Psoas muscle (tissue), 8 donors: Measurements from ENCODE around the gene BRD3OS. TPM values are rescaled to one million over a fixed set of nuclear protein-coding genes. Genes with fewer than 3 reads are reported as not detected.

Source experiments
- ATAC-seq, 4 donors: fragments of 200-7000 bp; cut with Tn5 transposase; one replicate each; pipeline ENCODE4 v1.9.1; 2020; ENCODE audit warnings: moderate library complexity in 3 of 4, mild to moderate bottlenecking in 2 of 4
- DNase-seq, 2 donors: peaks; one replicate each; pipeline ENCODE4 v3.0.0-alpha.2; 2020
- H3K27ac ChIP-seq: fragments of 200-600 bp; one replicate; pipeline ENCODE4 v1.8.0; 2022
- H3K27me3 ChIP-seq, 3 donors: fragments of 200-600 bp in 1 of 3; one replicate each; pipeline versions ENCODE4 v1.6.1 to v1.8.0; 2013 to 2022; ENCODE audit warnings: low read length in 2 of 3, mild to moderate bottlenecking in 2 of 3, moderate library complexity in 1 of 3; ENCODE audit not compliant: insufficient read depth in 3 of 3
- H3K36me3 ChIP-seq, 2 donors: fragments of 200-600 bp in 1 of 2; one replicate each; pipeline versions ENCODE4 v1.6.1 to v1.8.0; 2013 to 2022; ENCODE audit warnings: low read depth in 1 of 2, mild to moderate bottlenecking in 1 of 2, moderate library complexity in 1 of 2; ENCODE audit not compliant: insufficient read depth in 1 of 2
- H3K4me1 ChIP-seq: fragments of 200-600 bp; one replicate; pipeline ENCODE4 v1.8.0; 2022
- H3K4me3 ChIP-seq: fragments of 200-600 bp; one replicate; pipeline ENCODE4 v1.8.0; 2022; ENCODE audit warnings: mild to moderate bottlenecking
- H3K9me3 ChIP-seq: fragments of 200-600 bp; one replicate; pipeline ENCODE4 v1.8.0; 2022
- CTCF ChIP-seq: fragments of 200-600 bp; IDR thresholded peaks from one replicate; pipeline ENCODE4 v1.8.0; 2022; ENCODE audit warnings: antibody characterized with exemption
- WGBS, 3 donors: extraction: QIAGEN DNeasy Blood & Tissue Kit; methylation state at CpG; one replicate each; pipeline versions ENCODE4 v1.1.6 to v1.1.7; 2013; 5-methylcytosine and 5-hydroxymethylcytosine counted together
- intact Hi-C, 2 donors: fragments of 100-400 bp; cut with DNase I; formaldehyde crosslinking; loops; one replicate each; pipeline versions ENCODE4 v1.11.0 to v1.14.2; 2022
- polyA plus RNA-seq, 3 donors: library from polyadenylated mRNA; stranded (reverse); fragments of 200-250 nt; gene quantifications; one replicate each; pipeline ENCODE4 v1.2.3, GENCODE V29; 2013
- total RNA-seq, 4 donors: library from RNA; stranded (reverse); fragmentation: NEBNext Ultra II Directional in 2 of 4; extraction: Animal tissue kit (Norgen Biotek cat#: 25700) in 2 of 4; gene quantifications; one replicate each; pipeline versions ENCODE4 v1.2.1 to v1.2.4, GENCODE V29; 2021 to 2023
- donor health status: healthy with polysubstance abuse.
- donor health status: DM: no; HTN: no; CAD: no; lungs with moderate emphysema.
- donor health status: Bipolar disorder and iron deficiency.
- donor health status: healthy.
- donor health status: DM: yes; HTN: yes; CAD: no.
- donor health status: DM: no; HTN: no; CAD: no.
- donor health status: DM: no; HTN: no; CAD: no.
- donor health status: DM: yes; HTN: yes; CAD: no.

Gene BRD3OS
- total and polyA plus RNA-seq, 7 donors = 1.2 to 8.7 (median 4.1) TPM

DNA sequence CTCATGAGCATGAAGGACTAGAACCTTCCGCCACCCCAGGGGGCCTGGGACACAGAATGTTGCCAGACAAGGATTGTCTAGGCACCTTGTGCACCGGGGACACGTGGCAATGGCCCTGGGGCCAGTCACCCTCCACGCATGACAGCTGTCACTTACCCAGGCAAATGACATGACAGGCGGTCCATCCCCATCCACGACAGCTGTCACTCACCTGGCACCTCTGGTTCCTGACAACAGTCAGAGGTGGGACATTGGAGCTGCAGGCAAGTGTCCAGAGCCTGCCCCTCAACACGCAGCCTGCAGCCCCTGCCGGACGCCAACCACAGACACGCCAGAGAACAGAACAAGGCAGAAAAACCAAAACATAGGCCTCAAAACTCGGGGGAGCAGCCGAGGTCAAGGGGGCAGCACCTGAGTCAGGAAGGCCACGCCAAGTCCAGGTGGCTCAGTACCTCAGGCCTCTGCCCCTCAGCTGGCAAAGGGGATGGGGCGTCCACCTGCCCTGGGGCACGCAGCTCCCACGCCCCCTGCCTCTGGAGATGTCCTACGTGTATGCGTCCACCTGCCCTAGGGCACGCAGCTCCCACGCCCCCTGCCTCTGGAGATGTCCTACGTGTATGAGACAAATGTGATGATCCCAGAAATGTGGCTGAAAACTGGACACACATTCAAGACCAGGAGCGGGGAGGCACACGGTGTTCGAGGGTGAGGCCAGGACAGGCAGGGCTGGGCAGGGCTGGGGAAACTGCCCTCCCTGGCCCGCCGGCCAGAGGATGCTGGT lies 47.7 kb upstream of the BRD3OS start:
- Histone ChIP-seq H3K27me3 (peaks cover 0 to 46% (median 2%) of the 10 kb centered on the region in 3 donors), H3K27ac (no peak overlapping the region), H3K4me3 (no peak overlapping the region), H3K4me1 (peaks cover 7% of the 10 kb centered on the region), H3K9me3 (no peaks in the 10 kb centered on the region), H3K36me3 (no peaks in the 10 kb centered on the region)
- DNase-seq = peak in 1 of 2 donors; percentile 41
- no peak for ATAC-seq
- intact Hi-C loops = no loop called here
- 91 to 97% (median 94%) methylated on average over 25 to 26 of the region's 26 CpGs for WGBS, 3 donors
- no peak for TF ChIP-seq CTCF

- Histone ChIP-seq H3K4me1 (peaks cover 7% of the 10 kb centered on the region), H3K9me3 (no peaks in the 10 kb centered on the region), H3K36me3 (no peaks in the 10 kb centered on the region), H3K27ac (no peak overlapping the region), H3K4me3 (no peak overlapping the region), H3K27me3 (peaks cover 0 to 46% (median 2%) of the 10 kb centered on the region in 3 donors)
- DNase-seq (peak in 1 of 2 donors; percentile 2), ATAC-seq (no peak)
- TF ChIP-seq CTCF = no peak
- WGBS, 3 donors = 83 to 91% (median 83%) methylated on average over 13 of the region's 13 CpGs
- intact Hi-C loops = no loop called here
These were observed 46.9 kb upstream of the BRD3OS start for GRCh38 chr9:133978226-133978898.

GRCh38 chr9:133978899-133979272 lies 46.4 kb upstream of the BRD3OS start:
- intact Hi-C loops = no loop called here
- Histone ChIP-seq H3K27ac (no peak overlapping the region), H3K9me3 (no peaks in the 10 kb centered on the region), H3K4me3 (peak overlapping the region; percentile 28), H3K27me3 (peaks cover 0 to 46% (median 2%) of the 10 kb centered on the region in 3 donors), H3K4me1 (peaks cover 7% of the 10 kb centered on the region), H3K36me3 (no peaks in the 10 kb centered on the region)
- TF ChIP-seq CTCF = no peak
- DNase-seq (no peak), ATAC-seq (no peak)
- WGBS, 3 donors = 34 to 48% (median 34%) methylated on average over 14 to 16 of the region's 16 CpGs

DNA sequence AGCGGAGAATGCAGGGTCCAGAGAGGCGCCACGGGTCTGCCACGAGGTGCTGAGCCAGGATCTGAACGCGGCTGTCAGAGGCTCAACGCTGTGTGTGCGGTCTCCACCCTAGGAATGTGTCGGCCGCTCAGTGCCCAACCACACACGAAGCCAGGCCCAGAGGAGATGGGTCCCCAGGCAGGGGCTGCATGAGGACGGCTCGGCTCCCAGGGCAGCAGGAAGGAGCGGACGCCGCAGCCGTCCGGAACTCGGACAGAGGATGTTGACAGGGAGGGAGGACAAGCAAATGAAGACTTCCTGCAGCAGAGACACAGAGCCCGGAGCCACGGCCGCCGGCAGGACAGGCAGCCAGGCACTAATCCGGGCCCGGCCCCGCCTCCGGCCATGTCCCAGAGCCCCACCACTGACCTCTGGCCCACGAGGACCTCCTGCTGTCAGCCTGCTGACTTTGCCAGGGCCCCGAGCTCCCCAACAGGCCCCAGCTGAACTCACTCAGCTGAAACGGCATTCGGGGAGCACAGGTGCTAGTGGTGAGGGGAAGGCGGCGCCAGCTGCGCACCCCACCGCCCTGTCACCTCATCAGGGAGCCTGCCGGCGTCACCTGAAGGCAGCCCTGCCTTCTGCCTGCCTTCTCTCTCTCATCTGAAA lies 45.9 kb upstream of the BRD3OS start:
- 12 to 19% (median 16%) methylated on average over 33 to 37 of the region's 37 CpGs for WGBS, 3 donors
- H3K4me1 ChIP-seq = peaks cover 7% of the 10 kb centered on the region
- no peak overlapping the region for H3K27ac ChIP-seq

More for the DNA sequence above, 45.9 kb upstream of the BRD3OS start:
- peaks cover 0 to 46% (median 2%) of the 10 kb centered on the region in 3 donors for H3K27me3 ChIP-seq
- TF ChIP-seq CTCF = no peak
- no peaks in the 10 kb centered on the region for H3K36me3 ChIP-seq
- H3K4me3 ChIP-seq = peak overlapping the region; percentile 28
- intact Hi-C loops = no loop called here
- DNase-seq (peak; percentile 51 to 64), ATAC-seq (peak; percentile 23 to 60 (median 44))
- no peaks in the 10 kb centered on the region for H3K9me3 ChIP-seq
